MCF 10A (cell line): ENCODE data around the gene QRICH2. TPM values are rescaled to one million over a fixed set of nuclear protein-coding genes. Genes with fewer than 3 reads are reported as not detected.
"Not testable (repeated sequence)": the region's sequence is repeated elsewhere in the genome, so short reads cannot be mapped to it uniquely, and the experiment has no call there.

ENCODE experiments used
- BruUV-seq: library from RNA; stranded (reverse); fragments of 400-500 nt; replicated peaks from 2 replicates; lab custom pipeline; 2021; lab: Mats Ljungman, UMichigan
- CTCF ChIA-PET: fragments of 300-600 bp; sonication (Branson Sonifier 250); formaldehyde crosslinking; extraction: SDS; loops from one replicate; lab custom pipeline; 2021; ENCODE audit warnings: antibody characterized with exemption, inconsistent platforms; lab: Yijun Ruan, JAX
- POLR2A ChIA-PET: fragments of 300-600, 350-650 bp; sonication (Branson Sonifier 250); formaldehyde crosslinking; extraction: SDS; loops from one replicate; lab custom pipeline; 2020; ENCODE audit warnings: antibody characterized with exemption, inconsistent platforms; lab: Yijun Ruan, JAX
- DNase-seq: peaks from one replicate; pipeline ENCODE4 v3.0.0-alpha.2; 2018; ENCODE audit not compliant: unreplicated experiment
- H3K27ac Mint-ChIP-seq: one replicate; pipeline ENCODE4 v1.8.0; 2022; ENCODE audit warnings: mild to moderate bottlenecking, low read depth, mixed read lengths; ENCODE audit not compliant: unreplicated experiment
- H3K27me3 Mint-ChIP-seq: one replicate; pipeline ENCODE4 v1.8.0; 2022; ENCODE audit warnings: mixed read lengths; ENCODE audit not compliant: insufficient read depth, unreplicated experiment
- H3K36me3 Mint-ChIP-seq: one replicate; pipeline ENCODE4 v1.8.0; 2022; ENCODE audit warnings: mild to moderate bottlenecking, moderate library complexity, mixed read lengths; ENCODE audit not compliant: insufficient read depth, unreplicated experiment
- H3K4me1 Mint-ChIP-seq: one replicate; pipeline ENCODE4 v1.8.0; 2022; ENCODE audit warnings: mixed read lengths; ENCODE audit not compliant: insufficient read depth, unreplicated experiment
- H3K4me3 Mint-ChIP-seq: one replicate; pipeline ENCODE4 v1.8.0; 2022; ENCODE audit warnings: mild to moderate bottlenecking, moderate library complexity, mixed read lengths; ENCODE audit not compliant: unreplicated experiment
- H3K9me3 Mint-ChIP-seq: one replicate; pipeline ENCODE4 v1.8.0; 2022; ENCODE audit warnings: mixed read lengths; ENCODE audit not compliant: unreplicated experiment
- CTCF ChIP-seq: fragments of 200-600 bp; IDR thresholded peaks from one replicate; pipeline ENCODE4 v1.8.0; 2022; ENCODE audit warnings: antibody characterized with exemption, mild to moderate bottlenecking; ENCODE audit not compliant: unreplicated experiment
- intact Hi-C: fragments of 100-400 bp; cut with micrococcal nuclease; formaldehyde crosslinking; loops from 2 replicates; pipeline ENCODE4 v1.14.1; 2022
- total RNA-seq: library from RNA; stranded (reverse); gene quantifications from 2 replicates; pipeline ENCODE4 v1.2.3, GENCODE V29; 2022

The QRICH2 gene
- total RNA-seq, 1 experiment from 2014 or later = 0.56 TPM

DNA sequence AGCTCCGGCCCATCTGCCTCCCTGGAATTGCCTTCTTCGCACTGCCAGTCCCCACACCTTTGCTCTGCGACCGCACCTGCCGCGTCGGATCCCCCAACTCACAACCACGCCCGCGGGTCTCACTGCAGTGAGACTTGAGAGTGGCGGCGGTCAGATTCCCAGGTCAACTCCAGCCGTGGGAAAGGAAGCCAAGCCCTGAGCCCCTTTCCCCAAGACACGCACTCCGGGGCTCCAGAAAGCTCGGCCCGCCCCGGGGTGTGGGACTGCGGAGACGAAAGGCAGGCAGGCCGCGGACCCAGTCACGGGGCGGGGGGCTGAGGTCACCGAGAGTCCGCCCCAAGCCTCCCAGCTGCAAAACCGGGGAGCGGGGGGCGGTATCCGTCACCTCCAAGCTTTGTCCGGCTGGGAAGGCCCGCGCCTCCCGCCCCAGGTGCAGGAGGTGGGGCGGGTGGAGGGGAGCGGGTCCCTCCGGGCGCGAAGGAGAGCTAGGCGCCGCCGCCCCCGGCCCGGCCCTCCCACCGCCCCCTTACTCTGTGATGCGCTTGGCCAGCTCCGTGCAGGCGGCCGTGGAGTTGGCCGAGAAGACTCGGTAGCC lies 45.0 kb upstream of the QRICH2 start:
- no peak for DNase-seq
- intact Hi-C loops = no loop called here
- CTCF ChIA-PET = interaction anchor here (0.6 to 2.6 kb wide), 7 partner anchors 18 to 272 kb away, joined by 3 to 20 read pairs (median 3); partner anchors contain the start of gene SPHK1

DNA sequence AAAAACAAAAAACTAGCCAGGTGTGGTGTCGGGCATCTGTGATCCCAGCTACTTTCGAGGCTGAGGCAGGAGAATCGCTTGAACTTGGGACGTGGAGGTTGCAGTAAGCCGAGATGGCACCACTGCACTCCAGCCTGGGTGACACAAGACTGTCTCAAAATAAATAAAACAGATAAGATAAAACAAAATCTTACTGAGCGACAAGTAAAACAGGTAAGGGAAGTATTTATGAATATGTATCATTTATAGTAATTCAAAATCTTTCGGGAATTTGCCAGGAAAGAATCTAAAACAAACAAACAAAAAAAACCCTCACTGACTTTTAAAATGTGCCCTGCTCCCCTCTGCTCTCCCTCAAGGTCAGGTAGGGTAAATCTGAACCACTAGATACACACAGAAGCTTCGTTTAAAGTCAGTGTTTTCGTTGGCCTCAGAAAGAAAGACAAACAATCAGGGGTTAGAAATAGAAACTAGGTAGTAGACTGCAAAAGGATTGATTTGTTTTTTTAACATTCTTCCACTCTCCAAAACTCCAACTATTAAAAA lies 43.5 kb upstream of the QRICH2 start:
- BruUV-seq = no TSS peak
- Mint-ChIP-seq H3K4me3 (peak overlapping the region; percentile 95), H3K4me1 (peaks cover 8% of the 10 kb centered on the region), H3K36me3 (peaks cover 14% of the 10 kb centered on the region), H3K9me3 (no peaks in the 10 kb centered on the region), H3K27ac (peak overlapping the region; percentile 78), H3K27me3 (no peaks in the 10 kb centered on the region)
- intact Hi-C loops = no loop called here
- CTCF ChIA-PET = interaction anchor here (0.6 to 2.6 kb wide), 4 partner anchors 18 to 116 kb away, joined by 3 to 10 read pairs (median 6); partner anchors contain the start of genes AANAT and SPHK1
- TF ChIP-seq CTCF = no peak
- DNase-seq = no peak
- POLR2A ChIA-PET = interaction anchor here (0.6 to 3.6 kb wide), 5 partner anchors 11 to 727 kb away, joined by 3 to 49 read pairs (median 3); partner anchors contain the start of gene SPHK1

More for the DNA sequence above, 45.0 kb upstream of the QRICH2 start:
- peaks cover 8% of the 10 kb centered on the region for H3K4me1 Mint-ChIP-seq
- no peaks in the 10 kb centered on the region for H3K27me3 Mint-ChIP-seq
- H3K4me3 Mint-ChIP-seq = peak overlapping the region; percentile 95
- no peak for TF ChIP-seq CTCF
- no peaks in the 10 kb centered on the region for H3K9me3 Mint-ChIP-seq
- POLR2A ChIA-PET = interaction anchor here (0.6 to 3.6 kb wide), 26 partner anchors 8 to 412 kb away, joined by 3 to 49 read pairs (median 5); partner anchors contain the start of genes FBF1, JMJD6, METTL23 and RHBDF2
- H3K27ac Mint-ChIP-seq = peak overlapping the region; percentile 29
- H3K36me3 Mint-ChIP-seq = no peaks in the 10 kb centered on the region
- no TSS peak for BruUV-seq

- POLR2A ChIA-PET = no interaction called here
- no peak for DNase-seq
- Mint-ChIP-seq H3K4me1 (peaks cover 8% of the 10 kb centered on the region), H3K36me3 (peaks cover 23% of the 10 kb centered on the region), H3K27me3 (no peaks in the 10 kb centered on the region), H3K27ac (no peak overlapping the region), H3K9me3 (no peaks in the 10 kb centered on the region), H3K4me3 (no peak overlapping the region)
- intact Hi-C loops = no loop called here
- CTCF ChIA-PET = interaction anchor here (0.7 to 1.1 kb wide), 2 partner anchors 48 to 71 kb away, joined by 3 read pairs; no protein-coding TSS in a partner anchor
- no TSS peak for BruUV-seq
- no peak for TF ChIP-seq CTCF
Measured at GRCh38 chr17:76350463-76350862, 42.4 kb upstream of the QRICH2 start.

DNA sequence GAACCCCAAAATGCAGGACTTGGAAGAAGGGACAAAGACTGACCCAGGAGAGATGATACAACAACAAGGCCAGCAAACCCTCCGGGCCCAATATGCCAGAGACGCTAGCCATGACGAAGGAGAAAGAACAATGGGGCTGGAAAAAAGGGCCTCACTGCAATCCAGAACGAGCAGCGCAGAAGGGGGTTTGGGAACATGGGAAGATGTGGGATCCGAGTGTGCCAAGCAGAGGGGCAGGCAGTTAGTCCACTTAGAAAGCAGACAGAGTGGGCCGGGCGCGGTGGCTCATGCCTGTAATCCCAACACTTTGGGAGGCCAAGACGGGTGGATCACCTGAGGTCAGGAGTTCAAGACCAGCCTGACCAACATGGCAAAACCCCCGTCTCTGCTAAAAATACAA lies 38.9 kb upstream of the QRICH2 start:
- H3K4me3 Mint-ChIP-seq, POLR2A ChIA-PET, H3K4me1 Mint-ChIP-seq, H3K27ac Mint-ChIP-seq, BruUV-seq, intact Hi-C loops, H3K9me3 Mint-ChIP-seq, CTCF ChIA-PET, H3K27me3 Mint-ChIP-seq, DNase-seq: not testable (repeated sequence)
- peaks cover 41% of the 10 kb centered on the region for H3K36me3 Mint-ChIP-seq
